Adrenal gland (tissue), 5 donors: Measurements from ENCODE around the gene NOD2.

ENCODE experiments used
- CTCF ChIP-seq, 6 experiments: fragments of 450-650 bp in 4 of 6; fragments of 200-600 bp in 2 of 6; sonication (generic) in 1 of 6; IDR thresholded peaks; 1 replicate in 5 of 6; 2 replicates in 1 of 6; pipeline versions ENCODE4 v1.5.1 to v1.8.0; 2016 to 2021; ENCODE audit warnings: antibody characterized with exemption in 6 of 6, mild to moderate bottlenecking in 2 of 6, moderate library complexity in 1 of 6
- POLR2A ChIP-seq, 2 donors: fragments of 450-650 bp; IDR thresholded peaks; one replicate each; pipeline ENCODE4 v1.6.1; 2017; ENCODE audit warnings: antibody characterized with exemption in 2 of 2, mild to moderate bottlenecking in 2 of 2, moderate library complexity in 1 of 2
- donor health status: DM: no; HTN: no; CAD: no.

- TF ChIP-seq CTCF (IDR thresholded peaks at IDR 0.05) (no peak), POLR2A (IDR thresholded peaks at IDR 0.05) (no peak)
Observed at GRCh38 chr16:50751528-50751927, 58.1 kb downstream of the NOD2 start.
